ENCODE measurements around the gene TMEM60. TPM values are rescaled to one million over a fixed set of nuclear protein-coding genes. Genes with fewer than 3 reads are reported as not detected.
"Not testable (repeated sequence)": the region's sequence is repeated elsewhere in the genome, so short reads cannot be mapped to it uniquely, and the experiment has no call there.

TMEM60 gene
- total RNA-seq, 1 donor from 2014 or later, result 17.2 TPM

DNA sequence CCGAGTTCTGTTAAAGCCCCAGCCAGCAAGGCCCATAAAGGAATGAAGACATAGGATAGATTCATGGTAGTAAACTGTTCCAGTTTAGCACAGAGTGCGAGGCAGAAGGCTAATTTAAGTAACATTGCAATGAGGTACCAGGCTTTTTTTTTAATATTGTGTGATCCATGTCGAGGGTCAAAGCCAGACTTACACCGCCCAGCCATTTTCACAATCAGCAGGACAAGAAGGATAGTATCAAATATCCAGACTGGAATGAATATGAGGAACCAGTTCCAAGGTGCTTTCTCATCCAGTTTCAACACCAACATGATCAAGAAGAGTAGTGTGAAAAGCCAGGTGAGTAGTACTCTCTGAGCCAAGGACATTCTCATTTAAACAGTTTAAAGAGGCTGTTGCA lies 4.2 kb downstream of the TMEM60 start:
- Mint-ChIP-seq H3K4me1 (peaks cover 16% of the 10 kb centered on the region), H3K27me3 (ENCODE audit: low read depth) (no peaks in the 10 kb centered on the region), H3K27ac (no peak overlapping the region), H3K36me3 (peaks cover 11% of the 10 kb centered on the region), H3K4me3 (no peak overlapping the region), H3K9me3 (no peaks in the 10 kb centered on the region)
- no peak for TF ChIP-seq CTCF (IDR thresholded peaks at IDR 0.05; ENCODE audit: unreplicated experiment)
- no peak for DNase-seq (ENCODE audit: low spot score in 2 of 2, unreplicated experiment in 2 of 2)

GRCh38 chr7:77791956-77792355 lies 6.3 kb downstream of the TMEM60 start:
- no peak overlapping the region for H3K4me3 Mint-ChIP-seq
- H3K36me3 Mint-ChIP-seq, result peaks cover 18% of the 10 kb centered on the region
- peaks cover 7% of the 10 kb centered on the region for H3K4me1 Mint-ChIP-seq
- H3K27me3 Mint-ChIP-seq (ENCODE audit: low read depth), result no peaks in the 10 kb centered on the region
- no peak for DNase-seq (ENCODE audit: low spot score in 2 of 2, unreplicated experiment in 2 of 2)
- no peak for TF ChIP-seq CTCF (IDR thresholded peaks at IDR 0.05; ENCODE audit: unreplicated experiment)
- H3K27ac Mint-ChIP-seq, result no peak overlapping the region
- peaks cover 4% of the 10 kb centered on the region for H3K9me3 Mint-ChIP-seq

GRCh38 chr7:77791336-77791735 lies 6.9 kb downstream of the TMEM60 start:
- Mint-ChIP-seq H3K27me3 (ENCODE audit: low read depth) (no peaks in the 10 kb centered on the region), H3K4me3 (no peak overlapping the region), H3K36me3 (peaks cover 18% of the 10 kb centered on the region), H3K4me1 (peaks cover 1% of the 10 kb centered on the region), H3K27ac (peak overlapping the region; percentile 23), H3K9me3 (peaks cover 4% of the 10 kb centered on the region)
- no peak for DNase-seq (ENCODE audit: low spot score in 2 of 2, unreplicated experiment in 2 of 2)
- no peak for TF ChIP-seq CTCF (IDR thresholded peaks at IDR 0.05; ENCODE audit: unreplicated experiment)

GRCh38 chr7:77788327-77788902 lies 9.8 kb downstream of the TMEM60 start:
- Mint-ChIP-seq H3K9me3 (peaks cover 13% of the 10 kb centered on the region), H3K27ac (no peak overlapping the region), H3K27me3 (ENCODE audit: low read depth) (no peaks in the 10 kb centered on the region), H3K36me3 (peaks cover 28% of the 10 kb centered on the region), H3K4me1 (peaks cover 2% of the 10 kb centered on the region), H3K4me3 (no peak overlapping the region)
- no peak for TF ChIP-seq CTCF (IDR thresholded peaks at IDR 0.05; ENCODE audit: unreplicated experiment)
- no peak for DNase-seq (ENCODE audit: low spot score in 2 of 2, unreplicated experiment in 2 of 2)

- no peaks in the 10 kb centered on the region for H3K27me3 Mint-ChIP-seq (ENCODE audit: low read depth)
- H3K9me3 Mint-ChIP-seq, result peaks cover 13% of the 10 kb centered on the region
- H3K4me3 Mint-ChIP-seq, result no peak overlapping the region
- no peak overlapping the region for H3K27ac Mint-ChIP-seq
- no peak for DNase-seq (ENCODE audit: low spot score in 2 of 2, unreplicated experiment in 2 of 2)
- H3K36me3 Mint-ChIP-seq, result peaks cover 34% of the 10 kb centered on the region
- H3K4me1 Mint-ChIP-seq, result peaks cover 7% of the 10 kb centered on the region
- TF ChIP-seq CTCF (IDR thresholded peaks at IDR 0.05; ENCODE audit: unreplicated experiment), result no peak
Measured at GRCh38 chr7:77786741-77787140, 11.5 kb downstream of the TMEM60 start.

DNA sequence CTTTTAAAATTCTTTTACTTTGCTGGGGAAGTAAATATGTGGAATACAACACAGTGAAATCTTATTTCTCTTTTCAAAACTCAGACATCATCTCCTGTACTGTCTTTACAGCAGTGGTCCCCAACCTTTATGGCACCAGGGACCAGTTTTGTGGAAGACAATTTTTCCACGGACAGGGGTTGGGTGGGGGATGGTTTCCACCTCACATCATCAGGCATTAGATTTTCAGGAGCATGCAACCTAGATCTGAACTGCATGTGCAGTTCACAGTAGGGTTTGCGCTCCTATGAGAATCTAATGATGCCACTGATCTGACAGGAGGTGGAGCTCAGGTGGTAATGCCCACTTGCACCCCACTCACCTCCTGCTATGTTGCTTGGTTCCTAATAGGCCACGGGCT lies 12.2 kb downstream of the TMEM60 start:
- Mint-ChIP-seq H3K27me3 (ENCODE audit: low read depth) (no peaks in the 10 kb centered on the region), H3K9me3 (peaks cover 13% of the 10 kb centered on the region), H3K27ac (no peak overlapping the region)

DNA sequence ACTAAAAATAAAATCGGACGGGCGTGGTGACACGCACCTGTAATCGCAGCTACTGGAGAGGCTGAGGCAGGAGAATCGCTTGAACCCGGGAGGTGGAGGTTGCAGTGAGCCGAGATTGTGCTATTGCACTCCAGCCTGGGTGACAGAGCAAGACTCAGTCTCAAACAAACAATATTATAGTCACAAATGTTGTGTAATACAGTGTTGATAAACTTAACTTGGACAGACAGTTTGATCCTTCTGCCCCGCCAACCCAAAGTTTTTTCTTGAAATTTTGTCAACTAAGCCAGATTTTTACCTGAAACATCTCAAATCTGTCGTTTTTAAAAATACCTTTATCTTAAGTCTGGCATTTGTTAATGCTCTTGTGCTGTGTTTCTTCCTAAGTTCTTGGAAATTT lies 13.8 kb downstream of the TMEM60 start:
- not testable (repeated sequence) for DNase-seq (ENCODE audit: low spot score in 2 of 2, unreplicated experiment in 2 of 2); H3K27me3 Mint-ChIP-seq (ENCODE audit: low read depth); H3K4me1 Mint-ChIP-seq; H3K27ac Mint-ChIP-seq; H3K4me3 Mint-ChIP-seq
- H3K36me3 Mint-ChIP-seq, result peaks cover 41% of the 10 kb centered on the region
- H3K9me3 Mint-ChIP-seq, result peaks cover 13% of the 10 kb centered on the region

More for the DNA sequence above, 12.2 kb downstream of the TMEM60 start:
- peaks cover 36% of the 10 kb centered on the region for H3K36me3 Mint-ChIP-seq
- no peak for TF ChIP-seq CTCF (IDR thresholded peaks at IDR 0.05; ENCODE audit: unreplicated experiment)
- no peak overlapping the region for H3K4me3 Mint-ChIP-seq
- no peak for DNase-seq (ENCODE audit: low spot score in 2 of 2, unreplicated experiment in 2 of 2)
- peaks cover 7% of the 10 kb centered on the region for H3K4me1 Mint-ChIP-seq

All from mesothelial cell of epicardium (in vitro differentiated cells).